Neural cell (in vitro differentiated cells): ENCODE measurements around the gene ZNF786. TPM values are rescaled to one million over a fixed set of nuclear protein-coding genes. Genes with fewer than 3 reads are reported as not detected.

Source experiments
- H2AFZ ChIP-seq: fragments of 200-600, 300-800 bp; sonication (generic), shearing (Covaris generic); 2 replicates; pipeline ENCODE4 v1.6.0; 2014; ENCODE audit warnings: low read depth, mild to moderate bottlenecking, antibody characterized with exemption, low read length, moderate library complexity
- H3F3A ChIP-seq: fragments of 200-600 bp; shearing (Covaris generic); 2 replicates; pipeline ENCODE4 v1.6.1; 2016; ENCODE audit warnings: mild to moderate bottlenecking, moderate library complexity, mixed read lengths, antibody characterized with exemption, low read length; ENCODE audit not compliant: insufficient read depth, poor library complexity, severe bottlenecking
- H3K27ac ChIP-seq: fragments of 200-600, 300-800 bp; sonication (generic), shearing (Covaris generic); 2 replicates; pipeline ENCODE4 v1.5.1; 2014; ENCODE audit warnings: mild to moderate bottlenecking, low read length, moderate library complexity
- H3K27me3 ChIP-seq: fragments of 300-800, 200-600 bp; sonication (generic), shearing (Covaris generic); 2 replicates; pipeline ENCODE4 v1.6.0; 2014; ENCODE audit warnings: mild to moderate bottlenecking, low read depth, low read length, moderate library complexity; ENCODE audit not compliant: insufficient read depth
- H3K36me3 ChIP-seq: fragments of 300-800, 200-600 bp; sonication (generic), shearing (Covaris generic); 2 replicates; pipeline ENCODE4 v1.5.1; 2014; ENCODE audit warnings: mild to moderate bottlenecking, antibody characterized with exemption, low read length, moderate library complexity; ENCODE audit not compliant: insufficient read depth
- H3K4me2 ChIP-seq: fragments of 300-800, 200-600 bp; sonication (generic), shearing (Covaris generic); 2 replicates; pipeline ENCODE4 v1.6.0; 2014; ENCODE audit warnings: mild to moderate bottlenecking, low read length
- H3K4me3 ChIP-seq: fragments of 300-800, 200-600 bp; sonication (generic), shearing (Covaris generic); 2 replicates; pipeline ENCODE4 v1.5.1; 2014; ENCODE audit warnings: mild to moderate bottlenecking, low read length, moderate library complexity
- H3K79me2 ChIP-seq: fragments of 200-600 bp; shearing (Covaris generic); replicated peaks from 2 replicates; pipeline ENCODE4 v1.6.0; 2014; ENCODE audit warnings: mild to moderate bottlenecking, low read length, moderate library complexity; ENCODE audit not compliant: insufficient read depth
- H3K9ac ChIP-seq: fragments of 300-800, 200-600 bp; sonication (generic), shearing (Covaris generic); 2 replicates; pipeline ENCODE4 v1.6.1; 2016; ENCODE audit warnings: mild to moderate bottlenecking, low read length, mixed read lengths
- H3K9me2 ChIP-seq: fragments of 200-600 bp; shearing (Covaris generic); 2 replicates; pipeline ENCODE4 v1.6.1; 2016; ENCODE audit warnings: mild to moderate bottlenecking, low read length, mixed read lengths; ENCODE audit not compliant: insufficient read depth
- H3K9me3 ChIP-seq: fragments of 200-600, 300-800 bp; sonication (generic), shearing (Covaris generic); 2 replicates; pipeline ENCODE4 v1.6.1; 2016; ENCODE audit warnings: mild to moderate bottlenecking, mixed run types, low read length, moderate library complexity, mixed read lengths
- H4K20me1 ChIP-seq: fragments of 200-600 bp; shearing (Covaris generic); 2 replicates; pipeline ENCODE4 v1.6.1; 2016; ENCODE audit warnings: mild to moderate bottlenecking, mixed run types; ENCODE audit not compliant: insufficient read depth
- EP300 ChIP-seq: fragments of 450-650 bp; conservative IDR thresholded peaks from 2 replicates; pipeline ENCODE4 v1.6.1; 2014; ENCODE audit warnings: antibody characterized with exemption, mild to moderate bottlenecking, moderate library complexity; ENCODE audit not compliant: poor library complexity, severe bottlenecking
- EZH2 ChIP-seq: fragments of 200-600, 300-800 bp; shearing (Covaris generic), sonication (generic); IDR thresholded peaks from 2 replicates; pipeline ENCODE4 v1.6.1; 2014; ENCODE audit warnings: antibody characterized with exemption, low read length, borderline replicate concordance, mild to moderate bottlenecking; ENCODE audit not compliant: insufficient read depth, poor library complexity, severe bottlenecking
- MXI1 ChIP-seq: fragments of 450-650 bp; conservative IDR thresholded peaks from 2 replicates; pipeline ENCODE4 v1.6.1; 2014; ENCODE audit warnings: antibody characterized with exemption, mild to moderate bottlenecking; ENCODE audit not compliant: poor library complexity, severe bottlenecking
- POLR2AphosphoS5 ChIP-seq: IDR thresholded peaks from 2 replicates; pipeline ENCODE4 v1.6.1; 2012
- RAD21 ChIP-seq: fragments of 450-650 bp; conservative IDR thresholded peaks from 2 replicates; pipeline ENCODE4 v1.6.1; 2014; ENCODE audit warnings: antibody characterized with exemption, mild to moderate bottlenecking, moderate library complexity
- REST ChIP-seq: IDR thresholded peaks from 2 replicates; pipeline ENCODE4 v1.6.1; 2012; ENCODE audit warnings: borderline replicate concordance
- SMC3 ChIP-seq: fragments of 450-650 bp; conservative IDR thresholded peaks from 2 replicates; pipeline ENCODE4 v1.6.1; 2014; ENCODE audit warnings: antibody characterized with exemption, mild to moderate bottlenecking, moderate library complexity; ENCODE audit not compliant: poor library complexity
- TAF1 ChIP-seq: IDR thresholded peaks from 2 replicates; pipeline ENCODE4 v1.6.1; 2012; ENCODE audit warnings: low read depth
- polyA plus RNA-seq: library from polyadenylated mRNA; depleted of rRNA; stranded (reverse); fragments of >200 nt; gene quantifications from 2 replicates; pipeline ENCODE4 v1.2.3, GENCODE V29; 2014
- TF ChIP-seq, protein P1 (sequence below): fragments of 450-650 bp; IDR thresholded peaks from 2 replicates; pipeline ENCODE4 v1.5.1; 2014; ENCODE audit warnings: antibody characterized with exemption, mild to moderate bottlenecking, moderate library complexity; ENCODE audit not compliant: poor library complexity, severe bottlenecking

ZNF786 gene
- polyA plus RNA-seq, 1 donor from 2014 or later: 7.8 TPM

DNA sequence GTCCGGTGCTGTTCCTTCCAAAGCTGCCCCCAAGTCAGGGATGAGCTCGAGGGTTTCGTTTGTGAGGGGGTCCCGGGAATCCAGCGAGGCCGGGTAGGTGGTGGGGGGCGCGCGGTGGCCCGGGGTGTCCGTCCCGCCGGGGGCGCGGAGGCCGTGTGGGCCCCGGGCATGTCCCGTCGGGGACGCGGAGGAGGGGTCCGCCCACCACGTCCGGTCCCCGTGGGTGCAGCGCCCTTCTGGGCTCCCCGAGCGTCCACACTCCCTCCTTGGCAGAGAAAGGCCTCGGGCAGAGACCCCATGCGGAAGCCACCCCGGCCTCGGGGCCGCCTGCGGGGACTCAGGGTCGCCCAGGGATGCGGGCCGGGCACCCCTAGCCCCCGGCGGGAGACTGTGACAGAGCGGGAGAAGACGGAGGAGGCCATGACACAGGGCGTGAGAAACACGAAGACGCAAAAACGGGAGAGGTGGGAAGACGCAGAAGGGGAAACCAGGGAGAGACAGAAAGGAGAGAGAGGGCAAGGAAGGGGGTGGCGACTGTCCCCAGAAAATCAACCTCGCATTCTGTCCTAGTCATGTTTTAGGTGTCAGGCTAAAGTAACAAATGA is 36.2 kb upstream of the ZNF786 start:
- Histone ChIP-seq H3K36me3 (no peaks in the 10 kb centered on the region), H2AFZ (peak overlapping the region; percentile 90), H3K79me2 (no peaks in the 10 kb centered on the region), H3K9ac (peak overlapping the region; percentile 97), H3K4me3 (peak overlapping the region; percentile 96), H3F3A (no peaks in the 10 kb centered on the region), H3K27me3 (no peaks in the 10 kb centered on the region), H3K9me2 (no peaks in the 10 kb centered on the region), H4K20me1 (no peaks in the 10 kb centered on the region), H3K4me2 (peak overlapping the region; percentile 39), H3K27ac (peak overlapping the region; percentile 88), H3K9me3 (no peaks in the 10 kb centered on the region)
- no peak for TF ChIP-seq TAF1
- no peak for TF ChIP-seq POLR2AphosphoS5
- TF ChIP-seq MXI1: no peak
- no peak for TF ChIP-seq EZH2
- TF ChIP-seq EP300: no peak
- TF ChIP-seq, protein P1, sequence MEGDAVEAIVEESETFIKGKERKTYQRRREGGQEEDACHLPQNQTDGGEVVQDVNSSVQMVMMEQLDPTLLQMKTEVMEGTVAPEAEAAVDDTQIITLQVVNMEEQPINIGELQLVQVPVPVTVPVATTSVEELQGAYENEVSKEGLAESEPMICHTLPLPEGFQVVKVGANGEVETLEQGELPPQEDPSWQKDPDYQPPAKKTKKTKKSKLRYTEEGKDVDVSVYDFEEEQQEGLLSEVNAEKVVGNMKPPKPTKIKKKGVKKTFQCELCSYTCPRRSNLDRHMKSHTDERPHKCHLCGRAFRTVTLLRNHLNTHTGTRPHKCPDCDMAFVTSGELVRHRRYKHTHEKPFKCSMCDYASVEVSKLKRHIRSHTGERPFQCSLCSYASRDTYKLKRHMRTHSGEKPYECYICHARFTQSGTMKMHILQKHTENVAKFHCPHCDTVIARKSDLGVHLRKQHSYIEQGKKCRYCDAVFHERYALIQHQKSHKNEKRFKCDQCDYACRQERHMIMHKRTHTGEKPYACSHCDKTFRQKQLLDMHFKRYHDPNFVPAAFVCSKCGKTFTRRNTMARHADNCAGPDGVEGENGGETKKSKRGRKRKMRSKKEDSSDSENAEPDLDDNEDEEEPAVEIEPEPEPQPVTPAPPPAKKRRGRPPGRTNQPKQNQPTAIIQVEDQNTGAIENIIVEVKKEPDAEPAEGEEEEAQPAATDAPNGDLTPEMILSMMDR: no peak
- TF ChIP-seq REST: no peak

- H3K36me3 ChIP-seq: no peaks in the 10 kb centered on the region
- H3K9ac ChIP-seq: peak within 1 kb of the TSS; percentile 97
- no peaks in the 10 kb centered on the region for H3K9me2 ChIP-seq
- H3K79me2 ChIP-seq: no peaks in the 10 kb centered on the region
- peak within 1 kb of the TSS; percentile 96 for H3K4me3 ChIP-seq
- no peaks in the 10 kb centered on the region for H3F3A ChIP-seq
- H3K9me3 ChIP-seq: no peaks in the 10 kb centered on the region
- TF ChIP-seq MXI1 (peak; percentile 63), SMC3 (peak; percentile 67), TAF1 (peak; percentile 89), EZH2 (no peak), EP300 (no peak), RAD21 (no peak), REST (peak; percentile 63), POLR2AphosphoS5 (peak; percentile 96)
- TF ChIP-seq, protein P1: peak; percentile 99
- no peaks in the 10 kb centered on the region for H4K20me1 ChIP-seq
- H3K27me3 ChIP-seq: no peaks in the 10 kb centered on the region
- peak within 1 kb of the TSS; percentile 88 for H3K27ac ChIP-seq
- H3K4me2 ChIP-seq: peak within 1 kb of the TSS; percentile 96
- H2AFZ ChIP-seq: peak within 1 kb of the TSS; percentile 100
Measured at GRCh38 chr7:149125863-149126661, 35.5 kb upstream of the ZNF786 start, which contains the start of gene ZNF425. Gene ZNF425 (minus strand): TSS chr7:149126324. CDS start chr7:149126213, 111 bp downstream.
